ENCODE measurements around the gene RABGAP1L.
"Not testable (repeated sequence)": the region's sequence is repeated elsewhere in the genome, so short reads cannot be mapped to it uniquely, and the experiment has no call there.

Gene RABGAP1L

DNA sequence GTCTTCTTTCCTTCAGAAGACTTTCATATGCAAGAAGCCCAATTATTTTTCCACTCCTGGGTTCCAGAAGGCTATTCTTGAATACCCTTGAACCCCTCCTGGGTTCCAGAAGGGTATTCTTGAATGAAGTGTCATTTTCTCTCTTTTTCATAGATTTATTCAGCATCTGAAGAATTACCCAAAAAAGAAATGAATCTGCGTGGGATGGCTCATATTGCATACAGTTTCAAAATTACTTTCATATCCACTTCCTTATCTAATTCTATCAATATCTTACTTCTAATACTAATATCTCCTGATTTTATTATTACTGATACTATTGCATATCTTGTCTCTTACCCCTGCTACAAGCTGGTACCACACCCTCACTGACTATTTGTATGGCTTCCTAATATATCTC lies 22.6 kb upstream of the RABGAP1L start:
- Histone ChIP-seq H3K27me3 (replicated peaks in 2 of 5; ENCODE audit: control insufficient read depth in 4 of 5, insufficient read depth in 5 of 5, low read length in 4 of 5) (no peaks in the 10 kb centered on the region), H3K36me3 (ENCODE audit: control insufficient read depth in 4 of 4, insufficient read depth in 4 of 4, low read length in 3 of 4) (no peaks in the 10 kb centered on the region), H3K4me1 (ENCODE audit: control extremely low read depth in 1 of 4, control insufficient read depth in 4 of 4, insufficient read depth in 4 of 4, low read length in 3 of 4) (no peaks in the 10 kb centered on the region), H3K27ac (ENCODE audit: insufficient read depth in 1 of 2, low read depth in 1 of 2, low read length in 2 of 2, poor library complexity in 1 of 2, severe bottlenecking in 2 of 2) (no peak overlapping the region), H3K9me3 (ENCODE audit: control extremely low read depth in 1 of 5, control insufficient read depth in 4 of 5, insufficient read depth in 2 of 5, low read depth in 1 of 5, low read length in 4 of 5) (peaks cover 0 to 11% (median 4%) of the 10 kb centered on the region in 5 experiments), H3K4me3 (ENCODE audit: control insufficient read depth in 1 of 7, extremely low read depth in 1 of 7, insufficient read depth in 4 of 7, low read depth in 2 of 7, low read length in 6 of 7) (no peak overlapping the region)
- DNase-seq, result no peak
- 100% methylated on average over 1 of the region's 1 CpG for WGBS (ENCODE audit: insufficient coverage)
- ChIA-PET POLR2A (no interaction called here), CTCF (no interaction called here)

DNA sequence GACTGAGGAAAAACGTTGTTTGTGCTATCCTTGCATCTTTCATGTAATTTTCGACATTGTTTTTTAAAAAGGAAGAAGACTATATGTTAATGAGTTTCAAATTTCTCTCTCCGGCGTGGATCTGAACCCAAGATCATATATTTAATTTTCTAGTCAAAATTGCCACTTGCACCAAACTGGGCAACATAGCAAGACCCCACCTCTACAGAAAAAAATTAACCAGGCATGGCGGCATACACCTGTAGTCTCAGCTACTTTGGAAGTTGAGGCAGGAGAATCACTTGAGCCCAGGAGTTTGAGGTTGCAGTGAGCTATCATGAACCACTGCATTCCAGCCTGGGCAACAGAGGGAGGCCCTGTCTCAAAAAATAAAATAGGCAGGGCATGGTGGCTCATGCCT lies 16.5 kb upstream of the RABGAP1L start:
- H3K27ac ChIP-seq (ENCODE audit: insufficient read depth in 1 of 2, low read depth in 1 of 2, low read length in 2 of 2, poor library complexity in 1 of 2, severe bottlenecking in 2 of 2), result no peak overlapping the region
- 91% methylated on average over 1 of the region's 5 CpGs for WGBS (ENCODE audit: insufficient coverage)
- H3K9me3 ChIP-seq (ENCODE audit: control extremely low read depth in 1 of 5, control insufficient read depth in 4 of 5, insufficient read depth in 2 of 5, low read depth in 1 of 5, low read length in 4 of 5), result peaks cover 0 to 3% (median 0%) of the 10 kb centered on the region in 5 experiments
- ChIA-PET POLR2A (no interaction called here), CTCF (no interaction called here)
- H3K4me1 ChIP-seq (ENCODE audit: control extremely low read depth in 1 of 4, control insufficient read depth in 4 of 4, insufficient read depth in 4 of 4, low read length in 3 of 4), result no peaks in the 10 kb centered on the region
- no peaks in the 10 kb centered on the region for H3K36me3 ChIP-seq (ENCODE audit: control insufficient read depth in 4 of 4, insufficient read depth in 4 of 4, low read length in 3 of 4)
- no peak overlapping the region for H3K4me3 ChIP-seq (ENCODE audit: control insufficient read depth in 1 of 7, extremely low read depth in 1 of 7, insufficient read depth in 4 of 7, low read depth in 2 of 7, low read length in 6 of 7)
- DNase-seq, result no peak
- no peaks in the 10 kb centered on the region for H3K27me3 ChIP-seq (replicated peaks in 2 of 5; ENCODE audit: control insufficient read depth in 4 of 5, insufficient read depth in 5 of 5, low read length in 4 of 5)

DNA sequence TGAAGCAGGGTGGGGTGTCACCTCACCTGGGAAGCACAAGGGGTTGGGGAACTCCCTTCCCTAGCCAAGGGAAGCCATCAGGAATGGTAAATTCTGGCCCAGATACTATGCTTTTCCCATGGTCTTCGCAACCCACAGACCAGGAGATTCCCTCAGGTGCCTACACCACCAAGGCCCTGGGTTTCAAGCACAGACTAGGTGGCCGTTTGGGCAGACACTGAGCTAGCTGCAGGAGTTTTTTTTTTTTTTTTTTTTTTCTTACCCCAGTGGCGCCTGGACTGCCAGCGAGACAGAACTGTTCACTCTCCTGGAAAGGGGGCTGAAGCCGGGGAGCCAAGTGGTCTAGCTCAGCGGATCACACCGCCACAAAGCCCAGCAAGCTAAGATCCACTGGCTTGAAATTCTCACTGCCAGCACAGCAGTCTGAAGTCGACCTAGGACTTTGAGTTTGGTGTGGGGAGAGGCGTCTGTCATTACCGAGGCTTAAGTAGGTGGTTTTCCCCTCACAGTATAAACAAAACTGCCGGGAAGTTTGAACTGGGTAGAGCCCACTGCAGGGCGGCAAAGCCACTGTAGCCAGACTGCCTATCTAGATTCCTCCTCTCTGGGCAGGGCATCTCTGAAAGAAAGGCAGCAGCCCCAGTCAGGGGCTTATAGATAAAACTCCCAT lies 15.5 kb upstream of the RABGAP1L start:
- DNase-seq; H3K36me3 ChIP-seq (ENCODE audit: control insufficient read depth in 4 of 4, insufficient read depth in 4 of 4, low read length in 3 of 4); CTCF ChIA-PET; H3K4me3 ChIP-seq (ENCODE audit: control insufficient read depth in 1 of 7, extremely low read depth in 1 of 7, insufficient read depth in 4 of 7, low read depth in 2 of 7, low read length in 6 of 7); H3K27ac ChIP-seq (ENCODE audit: insufficient read depth in 1 of 2, low read depth in 1 of 2, low read length in 2 of 2, poor library complexity in 1 of 2, severe bottlenecking in 2 of 2); H3K27me3 ChIP-seq (replicated peaks in 2 of 5; ENCODE audit: control insufficient read depth in 4 of 5, insufficient read depth in 5 of 5, low read length in 4 of 5); POLR2A ChIA-PET; H3K9me3 ChIP-seq (ENCODE audit: control extremely low read depth in 1 of 5, control insufficient read depth in 4 of 5, insufficient read depth in 2 of 5, low read depth in 1 of 5, low read length in 4 of 5); H3K4me1 ChIP-seq (ENCODE audit: control extremely low read depth in 1 of 4, control insufficient read depth in 4 of 4, insufficient read depth in 4 of 4, low read length in 3 of 4): not testable (repeated sequence)
- 96% methylated on average over 7 of the region's 12 CpGs for WGBS (ENCODE audit: insufficient coverage)

DNA sequence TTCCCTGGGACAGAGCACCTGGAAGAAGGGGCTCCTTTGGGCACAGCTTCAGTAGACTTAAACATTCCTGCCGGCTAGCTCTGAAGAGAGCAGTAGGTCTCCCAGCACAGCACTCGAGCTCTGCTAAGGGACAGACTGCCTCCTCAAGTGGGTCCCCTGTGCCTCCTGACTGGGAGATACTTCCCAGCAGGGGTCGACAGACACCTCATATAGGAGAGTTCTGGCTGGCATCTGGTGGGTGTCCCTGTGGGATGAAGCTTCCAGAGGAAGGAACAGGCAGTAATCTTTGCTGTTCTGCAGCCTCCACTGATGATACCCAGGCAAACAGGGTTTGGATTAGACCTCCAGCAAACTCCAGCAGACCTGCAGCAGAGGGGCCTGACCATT lies 14.9 kb upstream of the RABGAP1L start:
- H3K9me3 ChIP-seq (ENCODE audit: control extremely low read depth in 1 of 5, control insufficient read depth in 4 of 5, insufficient read depth in 2 of 5, low read depth in 1 of 5, low read length in 4 of 5); H3K27ac ChIP-seq (ENCODE audit: insufficient read depth in 1 of 2, low read depth in 1 of 2, low read length in 2 of 2, poor library complexity in 1 of 2, severe bottlenecking in 2 of 2); H3K4me3 ChIP-seq (ENCODE audit: control insufficient read depth in 1 of 7, extremely low read depth in 1 of 7, insufficient read depth in 4 of 7, low read depth in 2 of 7, low read length in 6 of 7); H3K36me3 ChIP-seq (ENCODE audit: control insufficient read depth in 4 of 4, insufficient read depth in 4 of 4, low read length in 3 of 4); H3K27me3 ChIP-seq (replicated peaks in 2 of 5; ENCODE audit: control insufficient read depth in 4 of 5, insufficient read depth in 5 of 5, low read length in 4 of 5); H3K4me1 ChIP-seq (ENCODE audit: control extremely low read depth in 1 of 4, control insufficient read depth in 4 of 4, insufficient read depth in 4 of 4, low read length in 3 of 4); POLR2A ChIA-PET; DNase-seq; CTCF ChIA-PET: not testable (repeated sequence)
- WGBS (ENCODE audit: insufficient coverage), result 96% methylated on average over 2 of the region's 3 CpGs

DNA sequence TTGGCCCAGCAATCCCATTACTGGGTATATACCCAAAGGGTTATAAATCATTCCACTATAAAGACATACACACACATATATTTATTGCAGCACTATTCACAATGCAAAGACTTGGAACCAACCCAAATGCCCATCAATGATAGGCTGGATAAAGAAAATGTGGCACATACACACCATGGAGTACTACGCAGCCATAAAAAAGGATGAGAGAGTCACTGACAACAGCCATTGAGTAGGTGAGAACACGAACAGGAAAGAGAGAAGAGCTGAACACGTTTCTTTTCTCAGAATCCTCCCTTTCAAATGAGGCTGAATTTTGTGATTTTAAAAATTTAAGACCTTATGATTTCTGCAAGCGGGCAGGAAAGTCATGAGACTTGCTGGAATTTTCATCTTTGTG lies 10.1 kb upstream of the RABGAP1L start:
- ChIA-PET POLR2A (interaction anchor here (0.7 kb wide), 1 partner anchor 36 kb away, joined by 4 read pairs; no protein-coding TSS in a partner anchor), CTCF (no interaction called here)
- Histone ChIP-seq H3K4me3 (ENCODE audit: control insufficient read depth in 1 of 7, extremely low read depth in 1 of 7, insufficient read depth in 4 of 7, low read depth in 2 of 7, low read length in 6 of 7) (no peak overlapping the region), H3K27ac (ENCODE audit: insufficient read depth in 1 of 2, low read depth in 1 of 2, low read length in 2 of 2, poor library complexity in 1 of 2, severe bottlenecking in 2 of 2) (no peak overlapping the region), H3K9me3 (ENCODE audit: control extremely low read depth in 1 of 5, control insufficient read depth in 4 of 5, insufficient read depth in 2 of 5, low read depth in 1 of 5, low read length in 4 of 5) (peaks cover 0 to 4% (median 0%) of the 10 kb centered on the region in 5 experiments), H3K27me3 (replicated peaks in 2 of 5; ENCODE audit: control insufficient read depth in 4 of 5, insufficient read depth in 5 of 5, low read length in 4 of 5) (no peaks in the 10 kb centered on the region), H3K4me1 (ENCODE audit: control extremely low read depth in 1 of 4, control insufficient read depth in 4 of 4, insufficient read depth in 4 of 4, low read length in 3 of 4) (no peaks in the 10 kb centered on the region), H3K36me3 (ENCODE audit: control insufficient read depth in 4 of 4, insufficient read depth in 4 of 4, low read length in 3 of 4) (no peaks in the 10 kb centered on the region)
- WGBS (ENCODE audit: insufficient coverage), result 93% methylated on average over 2 of the region's 4 CpGs
- DNase-seq, result no peak

DNA sequence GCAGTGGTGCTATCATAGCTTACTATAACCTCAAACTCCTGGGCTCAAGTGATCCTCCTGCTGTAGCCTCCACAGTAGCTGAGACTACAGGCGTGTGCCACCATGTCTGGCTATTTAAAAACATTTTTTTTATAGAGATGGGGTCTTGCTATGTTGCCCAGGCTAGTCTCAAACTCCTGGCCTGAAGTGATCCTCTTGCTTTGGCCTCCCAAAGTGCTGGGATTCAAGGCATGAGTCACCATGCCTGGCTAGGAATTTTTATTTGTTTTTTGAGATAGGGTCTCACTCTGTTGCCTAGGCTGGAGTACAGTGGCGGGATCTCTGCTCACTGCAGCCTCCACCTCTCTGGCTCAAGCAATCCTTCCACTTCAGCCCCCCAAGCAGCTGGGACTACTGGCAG lies 8.8 kb upstream of the RABGAP1L start:
- no CpG with 5 or more reads among the region's 2 CpGs for WGBS (ENCODE audit: insufficient coverage)

DNA sequence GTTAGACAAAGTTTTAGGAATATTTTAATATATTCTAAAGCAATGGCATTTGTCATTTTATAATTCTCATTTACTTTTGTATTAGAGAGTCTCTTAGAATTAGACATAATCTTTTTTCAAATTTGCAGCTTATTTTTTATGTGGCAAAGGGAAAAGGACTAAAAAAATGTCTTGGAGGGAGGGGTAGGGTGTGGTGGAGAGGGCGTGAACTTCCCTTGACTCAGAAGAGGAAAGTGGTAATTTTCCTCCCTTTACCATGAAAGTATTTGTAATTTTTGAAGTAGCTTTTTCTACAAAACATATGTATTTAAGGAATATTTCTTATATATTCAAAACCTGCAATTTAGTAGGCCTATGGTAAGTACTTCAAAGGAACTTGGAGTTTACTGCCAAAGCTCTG lies 6.9 kb upstream of the RABGAP1L start:
- Histone ChIP-seq H3K36me3 (ENCODE audit: control insufficient read depth in 4 of 4, insufficient read depth in 4 of 4, low read length in 3 of 4) (no peaks in the 10 kb centered on the region), H3K4me3 (ENCODE audit: control insufficient read depth in 1 of 7, extremely low read depth in 1 of 7, insufficient read depth in 4 of 7, low read depth in 2 of 7, low read length in 6 of 7) (no peak overlapping the region), H3K27me3 (replicated peaks in 2 of 5; ENCODE audit: control insufficient read depth in 4 of 5, insufficient read depth in 5 of 5, low read length in 4 of 5) (no peaks in the 10 kb centered on the region), H3K27ac (ENCODE audit: insufficient read depth in 1 of 2, low read depth in 1 of 2, low read length in 2 of 2, poor library complexity in 1 of 2, severe bottlenecking in 2 of 2) (no peak overlapping the region), H3K4me1 (ENCODE audit: control extremely low read depth in 1 of 4, control insufficient read depth in 4 of 4, insufficient read depth in 4 of 4, low read length in 3 of 4) (no peaks in the 10 kb centered on the region), H3K9me3 (ENCODE audit: control extremely low read depth in 1 of 5, control insufficient read depth in 4 of 5, insufficient read depth in 2 of 5, low read depth in 1 of 5, low read length in 4 of 5) (peaks cover 0 to 3% (median 0%) of the 10 kb centered on the region in 5 experiments)
- no CpG with 5 or more reads among the region's 1 CpG for WGBS (ENCODE audit: insufficient coverage)
- ChIA-PET POLR2A (no interaction called here), CTCF (interaction anchor here (0.9 to 1.1 kb wide), 2 partner anchors 12 to 282 kb away, joined by 3 to 4 read pairs; no protein-coding TSS in a partner anchor)
- DNase-seq, result no peak

More for the DNA sequence above, 8.8 kb upstream of the RABGAP1L start:
- Histone ChIP-seq H3K27me3 (replicated peaks in 2 of 5; ENCODE audit: control insufficient read depth in 4 of 5, insufficient read depth in 5 of 5, low read length in 4 of 5) (no peaks in the 10 kb centered on the region), H3K4me1 (ENCODE audit: control extremely low read depth in 1 of 4, control insufficient read depth in 4 of 4, insufficient read depth in 4 of 4, low read length in 3 of 4) (no peaks in the 10 kb centered on the region), H3K4me3 (ENCODE audit: control insufficient read depth in 1 of 7, extremely low read depth in 1 of 7, insufficient read depth in 4 of 7, low read depth in 2 of 7, low read length in 6 of 7) (no peak overlapping the region), H3K9me3 (ENCODE audit: control extremely low read depth in 1 of 5, control insufficient read depth in 4 of 5, insufficient read depth in 2 of 5, low read depth in 1 of 5, low read length in 4 of 5) (peaks cover 0 to 4% (median 0%) of the 10 kb centered on the region in 5 experiments), H3K36me3 (ENCODE audit: control insufficient read depth in 4 of 4, insufficient read depth in 4 of 4, low read length in 3 of 4) (no peaks in the 10 kb centered on the region), H3K27ac (ENCODE audit: insufficient read depth in 1 of 2, low read depth in 1 of 2, low read length in 2 of 2, poor library complexity in 1 of 2, severe bottlenecking in 2 of 2) (no peak overlapping the region)
- POLR2A ChIA-PET, result no interaction called here
- DNase-seq, result no peak
- CTCF ChIA-PET, result no interaction called here
